22Rv1 (cell line): ENCODE results near the gene COMMD4.

Source experiments
- CTCF ChIP-seq: fragments of 450-650 bp; IDR thresholded peaks from 2 replicates; pipeline ENCODE4 v1.5.1; 2017; ENCODE audit warnings: mild to moderate bottlenecking
- ZFX ChIP-seq: fragments of 450-650 bp; IDR thresholded peaks from 2 replicates; pipeline ENCODE4 v1.6.1; 2017; ENCODE audit warnings: antibody characterized with exemption, borderline replicate concordance

- TF ChIP-seq CTCF (no peak), ZFX (no peak)
These were observed 35.6 kb downstream of the COMMD4 start for GRCh38 chr15:75371486-75371885.
